Measurements from ENCODE around the gene MESD. TPM values are rescaled to one million over a fixed set of nuclear protein-coding genes. Genes with fewer than 3 reads are reported as not detected.

The MESD gene
- total and polyA plus RNA-seq, 9 of the 15 experiments (the other 6 are each of a cell fraction or from before 2014, with no cell fraction given): 11.3 to 39.7 (median 22.8) TPM

- ChIA-PET POLR2A (interaction anchor here (1.1 to 1.3 kb wide), 4 partner anchors 10 to 99 kb away, joined by 3 to 5 read pairs (median 4); no protein-coding TSS in a partner anchor), CTCF (ENCODE audit: low intra/inter-chr PET ratio) (no interaction called here)
- H3K27me3 ChIP-seq (ENCODE audit: control insufficient read depth in 2 of 2, insufficient read depth in 2 of 2, low read length in 2 of 2): no peaks in the 10 kb centered on the region
- H2AFZ ChIP-seq (ENCODE audit: low read depth, low read length): no peak overlapping the region
- TSS peak; percentile 60 for BruUV-seq (replicated peaks)
- peak overlapping the region; percentile 98 for H3K4me2 ChIP-seq (ENCODE audit: insufficient read depth, low read length)
- peaks cover 16% of the 10 kb centered on the region for H4K20me1 ChIP-seq (replicated peaks; ENCODE audit: control insufficient read depth, insufficient read depth, low read length)
- ATAC-seq (no peak), FAIRE-seq (peak; percentile 59), DNase-seq (ENCODE audit: extremely low read depth in 1 of 4, low spot score in 3 of 4) (peak in 2 of 4 experiments; percentile 42 to 63)
- peak overlapping the region; percentile 65 for H3K4me3 ChIP-seq
- H3K9ac ChIP-seq (ENCODE audit: insufficient read depth in 1 of 2, low read depth in 2 of 2, low read length in 2 of 2): peak overlapping the region; percentile 59 to 72; a peak in 3 of 4 replicates
- no peaks in the 10 kb centered on the region for H3K9me3 ChIP-seq (replicated peaks; ENCODE audit: control insufficient read depth, insufficient read depth, low read depth, low read length)
- 6% methylated on average over 8 of the region's 8 CpGs for WGBS (ENCODE audit: insufficient coverage, low coverage, missing lambda C conversion rate)
- H3K9me1 ChIP-seq (ENCODE audit: control insufficient read depth, insufficient read depth, low read length): no peaks in the 10 kb centered on the region
- in situ Hi-C loops (cut with MboI) (no loop called here), intact Hi-C loops (cut with micrococcal nuclease) (loop anchor here (5.0 to 10.0 kb wide), 2 partner anchors 174 to 337 kb away; partner anchors contain the start of gene STARD5)
- peak overlapping the region; percentile 67; the same call in 2 of the 3 replicates for H3K27ac ChIP-seq (ENCODE audit: extremely low read depth, low read depth, low read length)
- peaks cover 10 to 43% of the 10 kb centered on the region in 2 experiments for H3K4me1 ChIP-seq (replicated peaks in 1 of 2; ENCODE audit: control insufficient read depth in 2 of 2, insufficient read depth in 2 of 2, low read length in 2 of 2)
- H3K79me2 ChIP-seq (ENCODE audit: control insufficient read depth, insufficient read depth, low read length): peaks cover 61% of the 10 kb centered on the region
- peaks cover 33% of the 10 kb centered on the region for H3K36me3 ChIP-seq (ENCODE audit: control insufficient read depth, insufficient read depth, low read length)
- peak; percentile 36; the same call in 1 of the 2 replicates for TF ChIP-seq NCOR1 (IDR thresholded peaks at IDR 0.05)
- peak in 1 of 2 experiments; percentile 36; a peak in 2 of 4 replicates for TF ChIP-seq HDAC1 (IDR thresholded peaks at IDR 0.05)
- TF ChIP-seq JUND (IDR thresholded peaks at IDR 0.05; ENCODE audit: borderline replicate concordance, low read depth, low read length): 0 out of 2 replicates have a peak, but pooled peaks have one; percentile 3
- TF ChIP-seq JUND (tag; IDR thresholded peaks at IDR 0.05; ENCODE audit: borderline replicate concordance, low read depth, low read length): no peak
- peak; percentile 15 for TF ChIP-seq TAF9B (IDR thresholded peaks at IDR 0.05; ENCODE audit: partially characterized antibody)
- no peak for TF ChIP-seq RB1 (IDR thresholded peaks at IDR 0.05; ENCODE audit: low read depth)
- TF ChIP-seq U2AF2 (optimal IDR thresholded peaks at IDR 0.05; ENCODE audit: low read depth, low read length): no peak
- TF ChIP-seq CBFA2T3 (IDR thresholded peaks at IDR 0.05): peak; percentile 55; the same call in 1 of the 2 replicates
- no peak for TF ChIP-seq RBM17 (IDR thresholded peaks at IDR 0.05; ENCODE audit: borderline replicate concordance, low read depth, low read length)
- TF ChIP-seq KDM1A (IDR thresholded peaks at IDR 0.05): peak; percentile 46 to 68; a peak in 2 of 4 replicates
- no peak for TF ChIP-seq ZBTB26 (CRISPR knock-in tag; IDR thresholded peaks at IDR 0.05)
- TF ChIP-seq TFAP4 (CRISPR knock-in tag; IDR thresholded peaks at IDR 0.05; ENCODE audit: borderline replicate concordance): peak; percentile 33; the same call in 1 of the 2 replicates
- peak in 1 of 2 experiments; percentile 30; a peak in 1 of 4 replicates for TF ChIP-seq FOXK2 (conservative IDR thresholded peaks at IDR 0.05 in 1 of 2, IDR thresholded peaks at IDR 0.05 in 1 of 2; ENCODE audit: low read depth in 2 of 2)
- peak in 1 of 2 experiments; percentile 47; a peak in 1 of 4 replicates for TF ChIP-seq RCOR1 (IDR thresholded peaks at IDR 0.05; ENCODE audit: borderline replicate concordance in 1 of 2, low read depth in 2 of 2, low read length in 2 of 2)
- TF ChIP-seq RBM25 (IDR thresholded peaks at IDR 0.05; ENCODE audit: low read depth, low read length, severe bottlenecking): peak; percentile 12
- TF ChIP-seq CXXC5 (CRISPR knock-in tag; IDR thresholded peaks at IDR 0.05): peak; percentile 12; the same call in 1 of the 2 replicates
- peak; percentile 38; the same call in 1 of the 2 replicates for TF ChIP-seq DPF2 (IDR thresholded peaks at IDR 0.05)
- TF ChIP-seq GATA2 (CRISPR knock-in tag; IDR thresholded peaks at IDR 0.05): peak; percentile 8; the same call in 1 of the 2 replicates
- TF ChIP-seq HMBOX1 (IDR thresholded peaks at IDR 0.05): 0 out of 2 replicates have a peak, but pooled peaks have one; percentile 6
- 0 out of 4 replicates have a peak, but pooled peaks of 1 of the 2 experiments have one; percentile 22 for TF ChIP-seq TEAD1 (CRISPR knock-in tag; IDR thresholded peaks at IDR 0.05)
Observed at GRCh38 chr15:80988148-80988796, 1.3 kb downstream of the MESD start.
